Glomerular endothelial cell (primary cell): ENCODE results near the gene ADPGK. TPM values are rescaled to one million over a fixed set of nuclear protein-coding genes. Genes with fewer than 3 reads are reported as not detected.
"Not testable (repeated sequence)": the region's sequence is repeated elsewhere in the genome, so short reads cannot be mapped to it uniquely, and the experiment has no call there.

Source experiments
- DNase-seq: peaks from one replicate; pipeline ENCODE4 v3.0.0-alpha.2; 2011; ENCODE audit warnings: low read depth, low spot score; ENCODE audit errors: extremely low read depth
- total RNA-seq: library from RNA; depleted of rRNA; stranded (reverse); fragments of >200 nt; gene quantifications from 2 replicates; pipeline ENCODE4 v1.2.3, GENCODE V29; 2015

Gene ADPGK
- total RNA-seq = 46.8 and 63.1 TPM in 2 replicates

DNA sequence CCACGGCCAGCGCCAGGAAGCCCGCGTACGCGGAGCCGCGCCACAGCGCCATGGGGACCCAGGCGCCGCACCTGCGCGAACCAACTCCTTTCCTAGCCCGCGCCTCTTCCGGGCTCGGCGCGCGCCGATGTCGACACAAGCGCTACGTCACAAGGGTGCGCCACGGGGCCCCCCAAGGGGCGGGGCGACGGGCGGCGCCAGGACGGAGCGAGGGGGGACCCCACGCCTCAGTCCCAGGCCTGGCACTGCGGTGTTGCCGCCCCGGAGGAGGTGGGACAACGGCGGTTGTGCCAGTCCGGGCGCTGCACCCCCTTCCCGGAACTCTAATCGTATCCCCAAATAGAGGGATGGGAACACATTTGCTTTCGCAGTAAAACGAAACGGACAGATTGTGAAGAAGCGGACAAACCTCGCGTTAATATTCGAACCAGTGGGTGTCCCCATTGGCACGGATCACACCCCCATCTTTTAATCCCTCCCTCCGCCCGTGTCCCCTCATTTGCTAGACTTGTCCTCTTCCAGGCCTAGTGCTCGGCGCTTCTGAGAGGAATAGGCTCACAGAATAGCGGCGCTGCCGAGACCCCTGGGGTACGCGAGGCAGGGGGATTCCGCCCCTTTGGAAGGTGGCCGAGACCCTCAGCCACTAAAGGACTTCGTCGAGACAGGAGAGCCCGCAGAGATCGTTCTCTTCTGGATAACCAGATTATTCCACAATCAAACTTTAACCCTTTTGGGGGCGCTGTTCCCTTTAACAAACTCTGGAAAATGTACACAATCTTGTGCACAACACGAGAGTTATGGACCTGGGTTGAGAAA, at the start of gene ADPGK:
Gene ADPGK, minus strand, starts transcription at position 119 of the 816 bp plus-strand sequence. Its CDS starts 67 bp downstream, at position 52.
- peak; percentile 60 for DNase-seq

DNA sequence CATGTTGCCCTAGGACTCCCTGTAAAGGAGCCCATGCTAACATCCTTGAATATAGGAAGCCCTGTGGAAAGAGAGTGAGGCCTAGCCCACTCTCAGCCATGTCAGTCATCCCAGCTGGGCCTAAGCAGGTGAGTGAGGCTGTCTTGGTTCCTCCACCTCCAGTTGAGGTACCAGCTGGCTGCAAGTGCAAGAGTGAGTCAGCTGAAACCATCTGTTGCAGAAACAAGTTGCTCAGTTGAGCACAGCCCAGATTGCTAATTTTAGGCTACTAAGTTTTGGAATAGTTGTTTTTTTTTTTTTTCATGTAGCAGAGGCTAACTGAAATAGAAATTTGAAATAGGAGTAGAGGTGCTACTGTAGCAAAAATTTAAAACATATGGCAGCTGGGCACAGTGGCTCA, 43.7 kb upstream of the ADPGK start:
- DNase-seq = no peak

DNA sequence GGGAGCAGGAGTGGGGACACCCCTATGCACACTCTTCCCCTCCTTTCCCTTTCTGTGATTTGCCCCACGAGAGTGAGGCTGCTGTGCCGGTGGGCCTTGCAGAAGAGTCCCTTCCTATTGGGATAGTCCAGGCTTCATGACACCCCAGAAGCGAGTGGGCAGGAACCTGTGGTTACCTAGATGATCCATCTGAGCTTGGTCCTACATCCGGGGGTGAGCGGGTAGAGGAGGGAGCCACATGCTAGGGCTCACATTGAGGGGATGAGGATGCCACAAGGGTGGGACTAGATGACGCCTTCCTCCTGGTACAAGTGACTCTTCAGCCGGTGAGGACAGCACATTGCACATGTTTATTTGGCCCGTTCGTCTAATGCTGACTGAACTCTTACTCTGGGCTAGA, 43.1 kb upstream of the ADPGK start:
- DNase-seq = no peak

DNA sequence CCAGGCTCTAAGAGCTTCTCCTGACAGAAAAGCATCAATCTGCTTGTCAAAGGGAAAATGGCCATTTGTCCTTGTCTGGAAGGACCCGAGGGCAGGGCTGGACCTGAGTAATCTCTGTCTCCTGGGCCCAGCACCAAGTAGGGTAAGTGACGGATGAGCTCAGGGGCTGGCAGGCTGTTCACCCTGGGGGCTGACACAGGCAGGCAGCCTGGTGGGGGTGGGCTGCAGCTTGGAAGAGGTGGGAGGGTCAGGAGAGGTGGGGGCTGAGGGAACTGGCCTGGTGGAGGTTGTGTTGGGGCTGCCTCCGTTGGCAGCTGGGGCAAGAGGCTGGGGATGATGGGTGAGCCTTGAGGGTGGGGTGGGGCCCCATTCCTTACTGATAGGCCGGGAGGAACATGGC, 42.3 kb upstream of the ADPGK start:
- no peak for DNase-seq

DNA sequence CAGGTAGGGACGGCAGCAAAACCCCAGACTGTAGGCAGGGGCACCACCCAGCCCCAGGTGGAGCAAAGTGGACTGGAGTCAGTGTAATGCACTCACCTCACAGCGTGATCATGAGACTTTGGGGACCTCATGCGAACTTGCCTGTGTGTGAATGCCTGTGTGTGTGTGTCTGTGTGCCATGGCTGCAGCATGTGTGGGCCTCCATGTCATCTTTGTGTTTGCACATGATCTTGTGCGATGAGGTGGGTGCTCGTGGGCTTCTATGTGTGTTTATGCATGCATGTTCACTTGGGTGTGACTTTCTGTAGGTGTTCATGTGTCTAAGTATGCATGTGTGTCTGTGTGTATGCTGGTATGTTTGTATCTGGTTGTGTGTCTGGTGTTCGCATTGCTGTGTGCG, 41.2 kb upstream of the ADPGK start:
- no peak for DNase-seq

DNA sequence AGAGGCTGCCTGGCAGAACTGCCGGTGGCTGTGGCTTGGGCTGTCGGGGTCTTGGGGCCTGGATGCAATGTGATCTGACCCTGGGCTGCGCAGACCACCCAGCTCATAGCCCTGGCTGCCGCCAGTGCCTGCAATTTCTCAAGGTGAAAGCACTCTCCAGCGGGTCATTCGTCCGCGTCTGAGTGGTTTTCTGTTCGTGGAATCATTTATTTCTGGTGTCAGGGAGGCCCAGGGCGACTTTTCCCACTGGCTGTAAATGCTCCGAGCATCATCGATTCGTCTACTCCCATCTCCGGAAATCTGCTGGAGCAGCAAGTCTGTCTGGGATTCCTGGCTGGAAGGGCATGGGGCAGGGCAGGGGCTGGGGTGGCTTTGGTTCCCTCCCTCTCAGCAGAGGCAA, 40.6 kb upstream of the ADPGK start:
- no peak for DNase-seq

DNA sequence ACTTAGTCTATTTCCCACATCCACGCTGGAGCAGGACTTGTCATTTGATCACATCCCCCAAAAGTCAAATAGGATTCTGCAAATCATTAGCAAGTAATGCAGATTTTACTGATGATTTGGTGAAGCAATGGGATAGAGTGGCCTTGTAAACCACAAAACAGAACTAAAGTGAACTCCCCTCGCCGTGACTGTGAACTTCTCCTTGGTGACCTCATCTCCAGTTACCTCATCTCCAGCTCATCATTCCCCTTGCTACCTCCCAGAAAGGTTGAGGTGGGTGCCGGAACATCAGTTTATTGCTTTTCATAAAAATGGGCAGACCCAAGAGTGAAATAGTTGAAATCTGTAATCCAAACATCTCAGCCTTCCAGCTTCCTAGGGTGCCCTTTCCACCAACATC, 36.7 kb upstream of the ADPGK start:
- DNase-seq = no peak

DNA sequence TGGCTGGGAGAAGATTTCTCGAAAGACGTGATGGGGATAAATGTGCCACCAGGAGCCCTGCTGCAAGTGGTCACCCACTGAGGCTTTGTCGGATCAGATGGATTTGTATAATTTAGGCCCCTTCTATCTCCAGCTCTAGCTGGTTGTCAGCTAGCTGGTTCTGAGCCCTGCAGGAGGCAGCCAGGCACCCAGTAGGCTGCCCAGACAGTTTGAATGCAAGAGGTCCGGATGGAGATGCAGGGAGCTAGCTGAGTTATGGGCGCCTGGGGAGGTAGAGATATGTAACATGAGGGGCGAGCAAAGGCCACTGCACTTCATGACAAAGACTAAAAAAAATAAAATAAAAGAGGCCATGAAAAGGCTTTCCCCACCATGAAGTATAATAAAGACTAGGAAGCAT, 35.1 kb upstream of the ADPGK start:
- DNase-seq = no peak

DNA sequence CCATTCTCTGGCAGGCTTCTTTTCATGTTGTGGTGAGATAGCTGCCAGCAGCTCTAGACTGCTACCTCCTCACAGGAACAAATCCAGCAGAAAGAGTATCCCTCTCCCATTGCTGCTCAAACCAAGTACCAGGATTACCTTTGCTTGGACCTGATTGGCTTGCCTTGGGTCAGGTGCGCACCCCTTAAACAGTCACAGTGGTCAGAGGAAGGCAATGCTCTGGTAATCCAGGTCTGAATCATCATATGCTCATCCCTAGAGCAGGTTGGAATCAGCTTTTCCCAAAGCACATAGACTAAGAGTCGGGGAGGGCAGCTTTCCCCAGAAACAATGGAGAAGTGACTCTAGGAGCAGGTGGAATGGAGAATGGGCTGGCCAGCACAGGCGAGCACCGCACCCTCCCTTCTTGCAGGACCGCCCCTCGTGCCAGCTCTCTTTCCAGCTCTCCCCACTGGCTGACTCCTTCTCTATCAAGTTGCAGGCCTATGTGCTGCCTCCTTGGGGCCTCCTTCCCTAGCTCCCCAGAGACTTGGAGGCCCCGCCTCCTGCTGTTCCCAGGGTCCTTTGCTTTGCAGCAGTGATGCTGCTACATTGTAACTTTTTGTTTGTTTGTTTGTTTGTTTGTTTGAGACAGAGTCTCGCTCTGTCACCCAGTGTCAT, 29.9 kb upstream of the ADPGK start:
- no peak for DNase-seq

DNA sequence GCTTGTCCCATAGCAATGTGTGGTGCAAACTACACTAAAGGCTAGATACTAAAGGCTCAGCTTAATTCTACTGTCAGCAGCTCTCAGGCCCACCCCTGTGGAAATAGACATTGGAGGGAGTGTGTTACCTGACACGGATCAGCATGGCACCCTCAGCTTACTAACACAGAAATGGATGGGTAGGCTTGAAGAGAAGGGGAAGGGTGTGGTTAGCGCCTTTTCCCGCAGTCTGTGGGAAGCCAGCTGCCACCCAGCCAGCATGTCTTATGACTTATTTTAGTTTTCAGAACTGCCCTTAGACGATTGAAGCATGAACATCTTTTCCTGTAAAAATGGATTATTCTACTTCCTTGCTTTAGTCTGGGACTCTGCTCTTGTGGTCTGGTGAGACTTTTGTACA, 25.8 kb upstream of the ADPGK start:
- DNase-seq = no peak

DNA sequence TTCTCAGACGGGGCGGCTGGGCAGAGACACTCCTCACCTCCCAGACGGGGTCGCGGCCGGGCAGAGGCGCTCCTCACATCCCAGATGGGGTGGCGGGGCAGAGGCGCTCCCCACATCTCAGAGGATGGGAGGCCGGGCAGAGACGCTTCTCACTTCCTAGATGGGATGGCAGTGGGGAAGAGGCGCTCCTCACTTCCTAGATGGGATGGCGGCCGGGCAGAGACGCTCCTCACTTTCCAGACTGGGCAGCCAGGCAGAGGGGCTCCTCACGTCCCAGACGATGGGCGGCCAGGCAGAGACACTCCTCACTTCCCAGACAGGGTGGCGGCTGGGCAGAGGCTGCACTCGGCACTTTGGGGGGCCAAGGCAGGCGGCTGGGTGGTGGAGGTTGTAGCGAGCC, 23.8 kb upstream of the ADPGK start:
- DNase-seq = not testable (repeated sequence)

DNA sequence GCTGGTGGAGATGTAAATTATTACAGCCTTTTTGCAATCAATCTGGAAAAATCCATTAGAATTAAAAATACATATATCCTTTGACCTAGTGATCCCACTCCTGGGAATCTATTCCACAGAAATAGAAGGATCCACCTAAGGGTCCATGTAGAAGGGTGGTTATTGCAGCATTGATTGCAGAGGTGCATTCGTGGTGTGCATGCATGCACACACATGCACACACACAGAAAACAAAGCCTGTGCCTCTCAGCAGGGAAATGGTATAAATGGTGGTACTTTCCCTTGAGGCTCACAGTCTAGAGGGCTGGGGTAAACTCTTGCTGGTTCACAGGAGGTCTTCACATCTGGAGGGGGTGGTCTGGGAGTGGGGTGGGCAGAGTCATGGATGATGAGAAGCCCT, 19.4 kb upstream of the ADPGK start:
- DNase-seq = no peak

DNA sequence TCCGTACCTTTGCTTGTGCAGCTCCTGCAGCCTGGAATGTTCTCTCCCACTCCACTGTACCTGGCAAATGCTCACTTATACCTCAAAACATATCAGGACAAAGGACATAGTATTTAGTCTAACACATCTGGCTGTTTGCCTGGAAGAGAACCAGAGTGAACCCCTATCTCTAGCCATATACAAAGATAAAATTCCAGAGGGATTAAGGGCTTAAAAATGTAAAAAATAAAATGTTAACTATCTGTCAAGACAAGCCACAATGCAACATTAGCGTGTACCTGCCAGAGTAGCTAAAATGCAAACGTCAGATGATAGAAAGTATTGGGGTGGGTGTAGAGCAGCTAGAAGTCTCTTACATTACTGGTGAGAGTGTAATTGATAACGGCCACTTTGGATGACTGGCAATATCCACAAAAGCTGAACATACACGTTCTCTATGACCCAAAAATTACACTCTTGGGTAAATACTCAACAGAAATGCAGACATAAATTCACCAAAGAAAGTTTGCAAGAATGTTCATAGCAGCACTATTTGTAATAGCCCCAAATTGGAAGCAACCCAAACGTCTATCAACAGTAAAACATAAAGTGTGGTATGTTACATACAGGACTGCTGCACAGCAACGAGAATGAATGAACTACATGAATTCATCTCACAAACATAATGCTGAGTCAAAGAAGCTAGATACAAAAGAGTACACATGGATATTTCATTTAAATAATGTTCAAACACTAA, 18.2 kb upstream of the ADPGK start:
- DNase-seq = no peak

DNA sequence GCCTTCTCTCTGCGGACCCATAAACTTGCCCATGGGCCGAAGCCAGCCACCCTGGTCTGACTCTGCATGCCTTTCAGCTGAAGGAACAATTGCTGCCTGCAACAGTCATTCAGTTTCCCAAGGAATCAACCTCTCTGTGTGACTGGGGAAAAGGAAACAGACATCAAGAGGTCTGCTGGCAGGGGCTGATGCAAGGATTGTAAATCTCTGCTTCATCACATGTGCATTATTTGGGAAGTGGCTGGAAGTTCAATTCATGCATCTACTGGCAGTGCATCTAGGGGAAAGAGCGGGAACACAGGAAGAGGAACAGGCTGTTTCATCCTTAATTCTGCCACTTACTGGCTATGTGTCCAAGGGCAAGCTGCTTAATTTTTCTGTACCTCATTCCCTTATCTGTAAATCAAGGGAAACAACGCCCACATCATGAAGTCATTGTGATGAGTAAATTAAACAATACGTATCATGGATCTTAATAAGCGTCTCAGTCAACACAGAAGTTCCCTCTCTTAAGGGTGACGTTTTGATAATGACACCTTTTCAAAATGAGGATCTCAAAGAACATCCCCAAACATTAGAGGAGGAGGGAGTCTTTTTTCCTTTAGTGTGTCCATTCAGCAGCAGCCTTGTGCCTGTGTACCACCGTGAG, 17.4 kb upstream of the ADPGK start:
- no peak for DNase-seq

DNA sequence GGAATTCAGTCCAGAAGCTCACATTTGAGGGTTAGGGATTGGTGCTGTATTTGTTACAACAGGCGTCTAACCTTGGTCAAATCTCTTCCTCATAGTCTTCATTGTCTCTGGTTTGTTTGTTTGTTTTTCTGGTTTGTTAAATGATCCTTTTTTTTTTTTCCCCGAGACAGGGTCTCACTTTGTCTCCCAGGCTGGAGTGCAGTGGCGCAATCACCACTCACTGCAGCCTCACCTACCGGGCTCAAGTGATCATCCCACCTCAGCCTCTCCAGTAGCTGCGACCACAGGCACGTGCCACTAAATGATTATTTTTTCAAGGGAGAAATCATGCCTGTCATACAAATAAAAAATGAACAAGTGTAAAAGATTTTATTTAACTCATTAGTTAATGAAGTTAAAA, 14.3 kb upstream of the ADPGK start:
- no peak for DNase-seq

DNA sequence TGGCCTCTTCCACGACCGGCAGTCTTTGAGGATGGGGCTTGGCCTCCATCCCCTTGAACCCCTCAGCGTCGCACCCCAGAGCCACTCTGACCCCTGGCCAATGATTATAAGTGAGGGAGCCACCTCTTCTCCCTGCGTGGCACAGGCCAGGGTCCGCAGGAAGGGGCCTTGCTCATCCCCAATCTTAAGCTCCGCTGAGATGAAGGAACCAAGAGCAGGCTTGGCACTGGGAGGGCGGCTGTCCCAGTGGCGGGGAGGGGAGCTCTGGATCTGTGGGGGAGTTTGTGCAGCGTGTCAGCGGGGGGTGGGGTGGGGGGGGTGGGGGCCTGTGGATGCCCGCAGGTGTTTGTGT, 13.8 kb upstream of the ADPGK start:
- DNase-seq = no peak

DNA sequence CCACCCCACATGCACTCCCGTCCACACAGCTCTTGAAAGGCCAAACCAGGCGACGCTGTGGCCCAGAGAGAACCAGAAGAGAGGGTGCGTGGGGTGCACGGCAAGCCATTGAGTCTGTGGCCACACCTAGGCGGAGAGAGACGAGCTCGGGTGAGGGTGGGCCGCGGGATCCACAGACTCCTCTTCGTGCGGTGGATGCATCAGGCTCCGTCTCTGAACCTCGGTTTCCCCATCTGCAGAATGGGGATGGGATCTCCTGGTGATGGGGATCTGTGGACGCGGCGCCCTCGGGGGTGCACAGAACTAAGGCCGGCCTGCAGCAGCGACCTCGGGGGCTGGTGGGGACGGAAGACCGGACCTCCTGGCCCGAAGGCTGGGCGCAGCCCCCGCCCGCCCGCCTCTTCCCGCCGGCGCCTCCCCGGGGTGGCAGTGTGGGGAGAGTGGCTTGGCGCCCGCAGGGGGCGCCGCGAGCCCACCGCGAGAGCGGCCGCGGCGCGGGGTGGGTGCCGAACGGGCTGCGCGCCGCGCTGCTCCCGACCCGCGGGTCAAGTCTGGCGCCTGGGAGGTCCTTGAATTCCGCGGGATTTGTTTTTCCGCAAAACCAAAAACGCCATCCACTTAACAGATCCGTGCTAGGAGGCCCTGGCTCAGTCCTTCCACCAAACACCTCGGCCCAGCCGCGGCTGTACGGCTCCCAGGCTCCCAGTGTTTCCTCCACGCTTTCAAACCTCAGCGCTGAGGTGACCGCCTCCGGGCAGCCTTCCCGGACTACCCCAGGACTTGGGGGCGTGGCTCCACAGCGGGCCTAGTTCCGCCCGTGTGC, 13.2 kb upstream of the ADPGK start:
- DNase-seq = no peak

DNA sequence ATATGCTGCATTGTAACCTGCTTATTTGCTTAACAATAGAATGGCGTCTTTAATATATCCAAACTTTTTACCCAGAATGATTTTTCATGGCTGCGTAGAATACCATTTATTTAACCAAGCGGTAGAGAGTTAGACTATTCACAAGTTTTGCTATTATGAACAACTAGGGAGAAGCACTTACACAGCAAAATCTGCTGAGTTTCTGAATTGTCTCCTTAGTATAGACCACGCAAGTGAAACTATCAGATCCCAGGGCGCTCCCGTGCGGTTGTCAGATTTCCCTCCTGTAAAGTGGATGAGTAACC, 12.6 kb upstream of the ADPGK start:
- no peak for DNase-seq

DNA sequence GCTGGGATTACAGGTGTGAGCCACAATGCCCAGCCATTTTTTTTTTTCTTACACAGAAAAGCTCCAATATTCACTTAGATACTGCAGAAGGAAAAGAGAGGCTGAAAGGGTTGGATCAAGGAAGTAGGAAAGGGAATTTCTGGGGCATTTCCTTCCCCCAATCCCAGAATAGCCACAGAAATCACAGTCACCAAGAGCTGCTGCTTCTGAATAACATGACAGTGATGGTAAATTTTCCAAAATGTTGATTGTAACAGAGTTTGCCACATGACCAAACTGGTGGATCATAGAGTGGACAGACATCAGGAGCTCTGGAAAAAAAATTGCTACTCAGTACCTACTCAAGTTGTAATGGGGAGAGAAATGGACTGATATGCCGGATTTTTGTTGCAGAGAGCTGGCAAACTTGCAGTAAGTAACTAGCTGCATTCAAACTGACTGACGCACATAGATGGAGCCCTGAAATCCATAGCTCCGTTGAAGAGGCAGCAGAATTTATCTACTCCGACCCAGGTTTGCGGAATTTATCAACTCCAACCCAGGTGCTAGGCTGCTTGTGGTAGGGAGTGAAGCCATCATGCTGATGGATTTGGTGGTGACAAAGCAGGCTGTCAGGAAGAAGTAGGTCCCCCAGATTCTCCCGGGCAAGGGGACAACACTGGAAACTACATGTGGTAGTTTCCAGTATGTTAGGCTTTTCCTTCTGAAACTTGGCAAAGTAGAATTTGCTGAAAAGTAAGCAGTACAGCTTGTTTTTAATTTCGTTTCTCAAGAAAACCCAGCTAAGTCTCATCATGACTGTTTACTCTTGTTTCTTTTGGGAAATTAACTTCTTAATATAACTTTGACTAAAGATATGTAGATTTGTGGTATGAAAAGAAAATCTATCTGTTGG, 10.5 kb upstream of the ADPGK start:
- no peak for DNase-seq

DNA sequence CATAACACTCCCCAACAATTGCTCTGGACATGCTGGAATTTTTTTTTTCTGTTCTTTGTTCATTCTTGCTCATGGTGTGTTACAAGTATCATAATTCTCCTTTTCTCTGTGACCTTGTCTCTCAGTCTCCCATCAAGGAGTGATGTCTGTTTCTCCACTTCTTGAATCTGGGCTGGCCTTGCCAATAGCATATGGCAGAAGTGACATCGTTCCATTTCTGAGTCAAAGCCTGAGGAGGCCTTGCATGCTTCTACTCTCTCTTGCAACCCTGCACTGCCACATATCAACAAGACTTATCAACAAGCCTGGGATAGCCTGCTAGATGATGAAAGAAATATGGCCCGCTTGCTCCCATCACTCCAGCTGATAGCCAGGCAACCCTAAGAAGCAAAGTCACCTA, 8.9 kb upstream of the ADPGK start:
- no peak for DNase-seq
